Neural cell (in vitro differentiated cells): ENCODE results near the gene HOXA4.

ENCODE experiments used
- CTCF ChIP-seq: fragments of 450-650 bp; IDR thresholded peaks from 2 replicates; pipeline ENCODE4 v1.5.1; 2014; ENCODE audit warnings: antibody characterized with exemption, mild to moderate bottlenecking, moderate library complexity; ENCODE audit not compliant: poor library complexity, severe bottlenecking
- EP300 ChIP-seq: fragments of 450-650 bp; conservative IDR thresholded peaks from 2 replicates; pipeline ENCODE4 v1.6.1; 2014; ENCODE audit warnings: antibody characterized with exemption, mild to moderate bottlenecking, moderate library complexity; ENCODE audit not compliant: poor library complexity, severe bottlenecking
- EZH2 ChIP-seq: fragments of 200-600, 300-800 bp; shearing (Covaris generic), sonication (generic); IDR thresholded peaks from 2 replicates; pipeline ENCODE4 v1.6.1; 2014; ENCODE audit warnings: antibody characterized with exemption, low read length, borderline replicate concordance, mild to moderate bottlenecking; ENCODE audit not compliant: insufficient read depth, poor library complexity, severe bottlenecking
- MXI1 ChIP-seq: fragments of 450-650 bp; conservative IDR thresholded peaks from 2 replicates; pipeline ENCODE4 v1.6.1; 2014; ENCODE audit warnings: antibody characterized with exemption, mild to moderate bottlenecking; ENCODE audit not compliant: poor library complexity, severe bottlenecking
- POLR2AphosphoS5 ChIP-seq: IDR thresholded peaks from 2 replicates; pipeline ENCODE4 v1.6.1; 2012
- RAD21 ChIP-seq: fragments of 450-650 bp; conservative IDR thresholded peaks from 2 replicates; pipeline ENCODE4 v1.6.1; 2014; ENCODE audit warnings: antibody characterized with exemption, mild to moderate bottlenecking, moderate library complexity
- SMC3 ChIP-seq: fragments of 450-650 bp; conservative IDR thresholded peaks from 2 replicates; pipeline ENCODE4 v1.6.1; 2014; ENCODE audit warnings: antibody characterized with exemption, mild to moderate bottlenecking, moderate library complexity; ENCODE audit not compliant: poor library complexity

DNA sequence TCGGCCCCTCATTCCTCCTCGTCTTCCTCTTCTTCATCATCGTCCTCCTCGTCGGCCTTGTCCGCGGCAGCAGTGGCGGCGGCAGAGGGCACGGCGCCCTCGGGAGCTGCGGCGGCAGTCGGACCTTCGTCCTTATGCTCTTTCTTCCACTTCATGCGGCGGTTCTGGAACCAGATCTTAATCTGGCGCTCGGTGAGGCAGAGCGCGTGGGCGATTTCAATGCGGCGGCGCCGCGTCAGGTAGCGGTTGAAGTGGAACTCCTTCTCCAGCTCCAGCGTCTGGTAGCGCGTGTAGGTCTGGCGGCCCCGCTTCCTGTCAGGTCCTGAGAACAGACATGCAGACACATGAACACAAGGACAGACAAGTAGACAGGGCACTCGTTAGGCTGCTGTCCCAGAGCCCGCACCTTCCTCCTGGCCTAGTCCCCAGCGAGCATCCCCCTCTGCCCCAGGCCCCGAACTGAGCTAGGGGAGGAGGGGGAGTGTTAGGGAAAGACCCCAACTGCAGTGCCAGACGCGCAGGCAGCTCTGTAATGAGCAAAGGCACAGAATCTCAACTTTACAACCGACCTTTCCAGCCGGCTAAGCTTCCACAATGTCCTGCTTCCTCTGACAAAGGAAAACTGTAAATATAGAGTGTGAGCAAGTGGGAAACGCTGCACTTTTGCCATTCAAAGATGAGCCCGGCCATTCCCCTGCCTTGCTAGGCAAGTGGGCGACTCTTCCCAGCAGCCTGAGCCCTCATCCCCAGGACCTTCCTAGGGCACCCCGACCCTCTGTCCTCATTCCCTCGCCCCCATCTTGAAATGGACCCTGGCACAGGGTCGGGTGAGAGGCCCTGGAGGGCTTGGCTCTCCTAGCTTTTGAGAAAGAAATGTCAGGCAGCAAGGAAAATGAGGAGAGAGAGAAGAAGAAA lies 24.6 kb upstream of the HOXA4 start:
- TF ChIP-seq EZH2: peak; percentile 34
- no peak for TF ChIP-seq CTCF
- TF ChIP-seq SMC3: no peak
- TF ChIP-seq EP300: no peak
- TF ChIP-seq MXI1: no peak
- TF ChIP-seq POLR2AphosphoS5: no peak
- no peak for TF ChIP-seq RAD21
